H9 (cell line): Measurements from ENCODE around the gene TMC1. TPM values are rescaled to one million over a fixed set of nuclear protein-coding genes. Genes with fewer than 3 reads are reported as not detected.

Experiments
- DNase-seq: peaks from one replicate; pipeline ENCODE4 v3.0.0-alpha.2; 2017
- H2AFZ ChIP-seq: one replicate; pipeline ENCODE4 v1.6.1; 2013; ENCODE audit warnings: mild to moderate bottlenecking, low read length, control low read depth, moderate library complexity
- H2AK5ac ChIP-seq: 2 replicates; pipeline ENCODE4 v1.6.1; 2013; ENCODE audit warnings: low read length, control low read depth, mixed read lengths; ENCODE audit not compliant: insufficient read length
- H2BK120ac ChIP-seq: one replicate; pipeline ENCODE4 v1.6.1; 2013; ENCODE audit warnings: low read depth, mild to moderate bottlenecking, low read length, control low read depth, inconsistent platforms; ENCODE audit not compliant: poor library complexity, severe bottlenecking
- H2BK12ac ChIP-seq: 2 replicates; pipeline ENCODE4 v1.6.1; 2013; ENCODE audit warnings: low read length, control low read depth, mixed read lengths, low read depth; ENCODE audit not compliant: insufficient read length
- H2BK15ac ChIP-seq: 2 replicates; pipeline ENCODE4 v1.6.1; 2013; ENCODE audit warnings: low read depth, low read length, control low read depth
- H2BK20ac ChIP-seq: one replicate; pipeline ENCODE4 v1.6.1; 2013; ENCODE audit warnings: low read depth, mild to moderate bottlenecking, low read length, control low read depth, inconsistent platforms; ENCODE audit not compliant: poor library complexity, severe bottlenecking
- H2BK5ac ChIP-seq: 2 replicates; pipeline ENCODE4 v1.6.1; 2013; ENCODE audit warnings: low read length, control low read depth, mixed read lengths; ENCODE audit not compliant: insufficient read length
- H3K14ac ChIP-seq: 2 replicates; pipeline ENCODE4 v1.6.1; 2013; ENCODE audit warnings: low read length, control low read depth; ENCODE audit not compliant: insufficient read depth
- H3K18ac ChIP-seq: 2 replicates; pipeline ENCODE4 v1.6.1; 2013; ENCODE audit warnings: low read depth, mild to moderate bottlenecking, mixed read lengths, low read length, control low read depth; ENCODE audit not compliant: insufficient read length
- H3K23ac ChIP-seq: 2 replicates; pipeline ENCODE4 v1.6.1; 2013; ENCODE audit warnings: low read length, control low read depth, mixed read lengths, low read depth; ENCODE audit not compliant: insufficient read length
- H3K23me2 ChIP-seq: 2 replicates; pipeline ENCODE4 v1.6.1; 2013; ENCODE audit warnings: low read depth, mild to moderate bottlenecking, mixed read lengths, low read length, control low read depth; ENCODE audit not compliant: insufficient read length, poor library complexity, severe bottlenecking
- H3K27ac ChIP-seq: 2 replicates; pipeline ENCODE4 v1.5.1; 2013; ENCODE audit warnings: low read length, control low read depth, mixed read lengths, low read depth; ENCODE audit not compliant: insufficient read length
- H3K27me3 ChIP-seq: 2 replicates; pipeline ENCODE4 v1.6.1; 2013; ENCODE audit warnings: low read length, control low read depth, inconsistent platforms; ENCODE audit not compliant: insufficient read depth
- H3K4ac ChIP-seq: 2 replicates; pipeline ENCODE4 v1.6.1; 2013; ENCODE audit warnings: low read depth, mild to moderate bottlenecking, control low read depth, inconsistent platforms, low read length, moderate library complexity
- H3K4me1 ChIP-seq: 2 replicates; pipeline ENCODE4 v1.6.1; 2013; ENCODE audit warnings: low read length, control low read depth, inconsistent platforms; ENCODE audit not compliant: insufficient read depth
- H3K4me2 ChIP-seq: 2 replicates; pipeline ENCODE4 v1.6.1; 2013; ENCODE audit warnings: low read length, control low read depth, mixed read lengths; ENCODE audit not compliant: insufficient read length, insufficient read depth
- H3K56ac ChIP-seq: 2 replicates; pipeline ENCODE4 v1.6.1; 2013; ENCODE audit warnings: low read depth, mild to moderate bottlenecking, mixed read lengths, low read length, control low read depth; ENCODE audit not compliant: insufficient read length
- H3K79me1 ChIP-seq: 2 replicates; pipeline ENCODE4 v1.6.1; 2013; ENCODE audit warnings: low read depth, mild to moderate bottlenecking, moderate library complexity, low read length, control low read depth, inconsistent platforms; ENCODE audit not compliant: insufficient read depth, poor library complexity, severe bottlenecking
- H3K79me2 ChIP-seq: 2 replicates; pipeline ENCODE4 v1.6.1; 2013; ENCODE audit warnings: low read length, control low read depth, inconsistent platforms; ENCODE audit not compliant: insufficient read depth
- H3K9ac ChIP-seq: 2 replicates; pipeline ENCODE4 v1.6.1; 2013; ENCODE audit warnings: low read length, control low read depth, mixed read lengths; ENCODE audit not compliant: insufficient read length; ENCODE audit errors: extremely low read depth
- H3K9me3 ChIP-seq: one replicate; pipeline ENCODE4 v1.6.1; 2013; ENCODE audit warnings: low read depth, low read length, inconsistent platforms; ENCODE audit not compliant: control insufficient read depth
- H3T11ph ChIP-seq: one replicate; pipeline ENCODE4 v1.6.1; 2013; ENCODE audit warnings: mild to moderate bottlenecking, low read length, control low read depth, inconsistent platforms
- H4K20me1 ChIP-seq: one replicate; pipeline ENCODE4 v1.6.1; 2013; ENCODE audit not compliant: control insufficient read depth, insufficient read length, insufficient read depth
- H4K5ac ChIP-seq: 2 replicates; pipeline ENCODE4 v1.6.1; 2013; ENCODE audit warnings: low read depth, mild to moderate bottlenecking, mixed read lengths, low read length, control low read depth; ENCODE audit not compliant: insufficient read length
- H4K8ac ChIP-seq: replicated peaks from 2 replicates; pipeline ENCODE4 v1.6.1; 2013; ENCODE audit warnings: low read length, control low read depth, mixed read lengths, low read depth; ENCODE audit not compliant: insufficient read length
- H4K91ac ChIP-seq: 2 replicates; pipeline ENCODE4 v1.6.1; 2013; ENCODE audit warnings: low read depth, mild to moderate bottlenecking, moderate library complexity, mixed read lengths, low read length, control low read depth; ENCODE audit not compliant: insufficient read length
- H3K27ac Mint-ChIP-seq, 3 experiments: 2 replicates in 2 of 3; 3 replicates in 1 of 3; pipeline ENCODE4 v1.8.0; 2020 to 2021; ENCODE audit warnings: mixed read lengths in 3 of 3, mild to moderate bottlenecking in 1 of 3, moderate library complexity in 1 of 3
- H3K27me3 Mint-ChIP-seq: 2 replicates; pipeline ENCODE4 v1.8.0; 2021; ENCODE audit warnings: low read depth, mild to moderate bottlenecking, moderate library complexity, mixed read lengths
- H3K36me3 Mint-ChIP-seq, 3 experiments: 2 replicates in 2 of 3; 3 replicates in 1 of 3; pipeline ENCODE4 v1.8.0; 2020 to 2021; ENCODE audit warnings: low read depth in 3 of 3, mixed read lengths in 3 of 3; ENCODE audit not compliant: insufficient read depth in 1 of 3
- H3K4me1 Mint-ChIP-seq, 2 experiments: 2 replicates each; pipeline ENCODE4 v1.8.0; 2020; ENCODE audit warnings: mixed read lengths in 2 of 2
- H3K4me3 Mint-ChIP-seq, 2 experiments: 2 replicates in 1 of 2; 3 replicates in 1 of 2; pipeline ENCODE4 v1.8.0; 2020 to 2021; ENCODE audit warnings: mild to moderate bottlenecking in 2 of 2, mixed read lengths in 2 of 2, moderate library complexity in 1 of 2
- H3K9me3 Mint-ChIP-seq, 2 experiments: 2 replicates in 1 of 2; 3 replicates in 1 of 2; pipeline ENCODE4 v1.8.0; 2020; ENCODE audit warnings: mild to moderate bottlenecking in 2 of 2, mixed read lengths in 2 of 2, moderate library complexity in 1 of 2
- WGBS: extraction: QIAGEN DNeasy Blood & Tissue Kit; methylation state at CpG from one replicate; pipeline ENCODE4 v1.1.7; 2013; ENCODE audit warnings: missing lambda C conversion rate, low lambda C conversion rate, mixed read lengths; ENCODE audit not compliant: insufficient read length; ENCODE audit errors: extremely low coverage; 5-methylcytosine and 5-hydroxymethylcytosine counted together
- total RNA-seq: library from RNA; stranded (reverse); gene quantifications from 2 replicates; pipeline ENCODE4 v1.2.1, GENCODE V29; 2021
- TF ChIP-seq, protein P1 (sequence below): fragments of 200-600 bp; sonication (generic); conservative IDR thresholded peaks from 3 replicates; pipeline ENCODE4 v1.8.0; 2021; ENCODE audit warnings: antibody characterized with exemption, mild to moderate bottlenecking

The TMC1 gene
- total RNA-seq, 1 experiment from 2014 or later: 2.4 TPM

DNA sequence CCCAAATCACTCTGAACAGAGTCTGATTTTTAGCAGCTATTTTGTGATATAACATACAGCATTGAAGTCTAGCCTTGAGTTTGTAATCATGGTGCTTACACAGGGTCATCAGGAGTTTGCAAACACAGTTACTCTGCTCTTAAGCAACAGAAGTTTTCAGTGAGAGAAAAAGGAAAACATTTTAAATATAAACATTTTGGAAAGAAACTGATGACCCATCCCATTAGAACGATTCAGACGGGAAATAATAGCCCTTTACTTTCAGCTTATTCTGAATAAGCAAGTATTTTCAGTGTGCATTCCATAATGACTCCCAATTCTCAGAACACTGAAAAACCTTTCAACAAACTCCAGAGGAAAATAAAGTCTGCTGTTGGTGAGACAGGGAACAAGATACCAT lies 46.7 kb upstream of the TMC1 start:
- Histone ChIP-seq H3K9ac (no peak overlapping the region), H3K79me2 (no peaks in the 10 kb centered on the region), H4K91ac (no peak overlapping the region), H3K4ac (no peak overlapping the region), H2BK5ac (no peak overlapping the region), H2BK15ac (no peak overlapping the region), H3K27me3 (no peaks in the 10 kb centered on the region), H3K27ac (no peak overlapping the region), H3K18ac (no peak overlapping the region), H2BK120ac (no peak overlapping the region), H3K9me3 (no peaks in the 10 kb centered on the region), H2BK20ac (no peak overlapping the region), H3K4me2 (no peak overlapping the region), H3K56ac (no peak overlapping the region), H4K8ac (no peak overlapping the region), H3T11ph (no peak overlapping the region), H3K4me1 (no peaks in the 10 kb centered on the region; the same call in 1 of the 2 replicates), H3K79me1 (no peaks in the 10 kb centered on the region), H4K20me1 (no peaks in the 10 kb centered on the region), H2AK5ac (no peak overlapping the region), H3K23ac (no peak overlapping the region), H3K23me2 (no peaks in the 10 kb centered on the region), H3K14ac (no peak overlapping the region), H2AFZ (no peak overlapping the region), H2BK12ac (no peak overlapping the region), H4K5ac (no peak overlapping the region)
- peaks cover 0 to 5% (median 2%) of the 10 kb centered on the region in 3 experiments; a peak in 2 of 7 replicates for H3K36me3 Mint-ChIP-seq
- no peak overlapping the region for H3K27ac Mint-ChIP-seq
- no CpG with 5 or more reads among the region's 2 CpGs for WGBS
- no peaks in the 10 kb centered on the region; a peak in 1 of 5 replicates for H3K9me3 Mint-ChIP-seq
- TF ChIP-seq, protein P1, sequence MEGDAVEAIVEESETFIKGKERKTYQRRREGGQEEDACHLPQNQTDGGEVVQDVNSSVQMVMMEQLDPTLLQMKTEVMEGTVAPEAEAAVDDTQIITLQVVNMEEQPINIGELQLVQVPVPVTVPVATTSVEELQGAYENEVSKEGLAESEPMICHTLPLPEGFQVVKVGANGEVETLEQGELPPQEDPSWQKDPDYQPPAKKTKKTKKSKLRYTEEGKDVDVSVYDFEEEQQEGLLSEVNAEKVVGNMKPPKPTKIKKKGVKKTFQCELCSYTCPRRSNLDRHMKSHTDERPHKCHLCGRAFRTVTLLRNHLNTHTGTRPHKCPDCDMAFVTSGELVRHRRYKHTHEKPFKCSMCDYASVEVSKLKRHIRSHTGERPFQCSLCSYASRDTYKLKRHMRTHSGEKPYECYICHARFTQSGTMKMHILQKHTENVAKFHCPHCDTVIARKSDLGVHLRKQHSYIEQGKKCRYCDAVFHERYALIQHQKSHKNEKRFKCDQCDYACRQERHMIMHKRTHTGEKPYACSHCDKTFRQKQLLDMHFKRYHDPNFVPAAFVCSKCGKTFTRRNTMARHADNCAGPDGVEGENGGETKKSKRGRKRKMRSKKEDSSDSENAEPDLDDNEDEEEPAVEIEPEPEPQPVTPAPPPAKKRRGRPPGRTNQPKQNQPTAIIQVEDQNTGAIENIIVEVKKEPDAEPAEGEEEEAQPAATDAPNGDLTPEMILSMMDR: no peak
- H3K27me3 Mint-ChIP-seq: no peaks in the 10 kb centered on the region
- DNase-seq: no peak
- H3K4me3 Mint-ChIP-seq: no peak overlapping the region
- peaks cover 16 to 19% of the 10 kb centered on the region in 2 experiments for H3K4me1 Mint-ChIP-seq
